ENCODE data around the gene PBX1.

Gene PBX1

DNA sequence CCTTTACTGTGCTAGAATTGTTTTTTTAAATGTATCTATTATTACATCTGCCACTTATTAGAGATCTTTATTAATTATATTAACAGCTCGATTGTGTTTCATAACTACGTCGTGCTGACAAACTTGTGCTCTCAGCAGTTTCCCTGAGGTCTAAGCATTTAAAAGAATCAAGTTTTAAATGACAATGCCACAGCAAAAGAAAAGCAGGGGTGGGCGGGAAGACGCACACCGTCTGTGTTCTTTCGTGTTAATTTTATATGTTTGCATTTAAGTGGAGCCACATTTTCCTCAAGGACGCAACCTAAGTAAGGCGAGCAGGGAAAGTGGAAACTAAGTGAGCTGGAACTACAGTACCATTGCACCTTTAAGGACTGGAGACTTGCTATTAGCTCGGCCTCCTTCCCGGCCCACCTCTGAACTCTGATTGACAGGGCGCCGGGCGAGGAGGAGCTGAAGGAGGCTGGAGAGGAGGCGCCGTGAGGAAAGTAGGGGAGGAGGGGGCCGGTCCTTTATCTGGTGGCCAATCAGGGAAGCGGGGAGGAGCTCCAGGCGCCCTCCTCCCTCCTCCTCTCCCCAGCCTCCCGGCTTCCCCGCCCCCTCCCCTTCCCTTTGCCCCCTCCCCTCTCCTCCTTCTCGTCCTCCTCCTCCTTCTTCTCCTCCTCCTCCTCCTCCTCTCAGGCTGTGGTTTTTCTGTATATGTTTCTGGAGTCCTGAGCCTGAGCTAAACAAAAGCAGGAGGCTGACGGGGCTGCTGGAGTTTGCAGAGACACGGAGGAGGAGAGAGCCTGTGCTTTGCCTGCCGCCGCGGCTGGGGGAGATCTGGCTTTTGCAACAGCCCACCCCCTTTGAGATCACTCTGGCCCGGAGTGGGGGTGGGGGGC lies at the start of gene PBX1:
PBX1 (plus strand) TSS at position 724 of the 881 bp plus-strand sequence.
- TF ChIP-seq, protein P1, sequence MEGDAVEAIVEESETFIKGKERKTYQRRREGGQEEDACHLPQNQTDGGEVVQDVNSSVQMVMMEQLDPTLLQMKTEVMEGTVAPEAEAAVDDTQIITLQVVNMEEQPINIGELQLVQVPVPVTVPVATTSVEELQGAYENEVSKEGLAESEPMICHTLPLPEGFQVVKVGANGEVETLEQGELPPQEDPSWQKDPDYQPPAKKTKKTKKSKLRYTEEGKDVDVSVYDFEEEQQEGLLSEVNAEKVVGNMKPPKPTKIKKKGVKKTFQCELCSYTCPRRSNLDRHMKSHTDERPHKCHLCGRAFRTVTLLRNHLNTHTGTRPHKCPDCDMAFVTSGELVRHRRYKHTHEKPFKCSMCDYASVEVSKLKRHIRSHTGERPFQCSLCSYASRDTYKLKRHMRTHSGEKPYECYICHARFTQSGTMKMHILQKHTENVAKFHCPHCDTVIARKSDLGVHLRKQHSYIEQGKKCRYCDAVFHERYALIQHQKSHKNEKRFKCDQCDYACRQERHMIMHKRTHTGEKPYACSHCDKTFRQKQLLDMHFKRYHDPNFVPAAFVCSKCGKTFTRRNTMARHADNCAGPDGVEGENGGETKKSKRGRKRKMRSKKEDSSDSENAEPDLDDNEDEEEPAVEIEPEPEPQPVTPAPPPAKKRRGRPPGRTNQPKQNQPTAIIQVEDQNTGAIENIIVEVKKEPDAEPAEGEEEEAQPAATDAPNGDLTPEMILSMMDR (IDR thresholded peaks at IDR 0.05; ENCODE audit: insufficient read depth, missing control alignments), result no peak
- DNase-seq (ENCODE audit: insufficient read length, low spot score) (peak; percentile 67), FAIRE-seq (peak; percentile 86)

DNA sequence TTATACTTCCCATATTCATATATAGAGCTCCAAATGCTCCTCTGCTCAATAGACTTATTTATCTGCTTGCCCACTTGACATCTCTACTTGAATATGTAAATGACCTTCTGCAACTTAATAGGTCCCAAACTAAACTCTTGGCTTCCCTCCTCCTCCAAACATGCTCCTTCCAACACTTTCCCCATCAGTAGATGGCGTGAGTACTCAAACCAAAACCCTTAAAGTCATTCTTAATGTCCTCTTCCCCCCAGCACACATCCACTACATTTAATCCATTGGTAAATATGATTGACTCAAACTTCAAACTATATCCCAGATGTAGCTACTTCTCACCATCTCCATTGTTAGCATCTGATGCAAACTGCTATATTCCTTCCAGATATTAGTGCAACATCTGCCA lies 48.5 kb upstream of the PBX1 start:
- TF ChIP-seq, protein P1 (IDR thresholded peaks at IDR 0.05; ENCODE audit: insufficient read depth, missing control alignments), result no peak
- FAIRE-seq (no peak), DNase-seq (ENCODE audit: insufficient read length, low spot score) (no peak)

DNA sequence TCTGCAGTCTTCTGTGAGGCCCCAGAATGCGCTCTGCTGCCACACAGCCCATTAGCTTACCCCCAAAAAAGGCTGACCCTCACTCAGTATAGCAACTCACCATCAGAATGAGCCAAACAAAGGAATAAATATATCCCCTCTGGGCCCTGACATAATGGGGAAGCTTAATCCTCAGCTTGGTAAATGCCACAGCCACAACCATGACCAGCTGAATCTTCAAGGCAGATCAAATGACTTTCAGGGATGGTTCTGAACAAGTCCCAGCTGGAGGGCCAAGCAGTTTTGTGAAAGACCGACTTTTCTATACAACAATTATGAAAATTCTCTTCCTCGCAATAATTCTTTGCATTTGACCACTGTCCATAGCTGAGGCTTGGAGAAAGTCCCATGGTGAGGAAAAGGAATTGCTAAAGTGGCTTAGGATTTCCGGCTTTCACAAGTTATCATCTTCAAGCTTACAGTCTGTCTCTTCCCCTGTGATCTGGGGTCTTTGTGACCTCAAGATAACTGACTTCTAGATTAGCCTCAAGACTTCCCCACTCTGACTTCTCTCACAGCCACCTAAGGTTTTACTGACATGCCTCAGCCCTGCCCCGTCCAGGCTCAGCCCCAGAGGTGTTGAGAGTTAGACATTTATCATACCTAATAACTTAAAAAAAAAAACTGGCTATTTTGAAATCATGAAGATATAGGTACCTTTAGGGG lies 47.8 kb upstream of the PBX1 start:
- no peak for FAIRE-seq
- TF ChIP-seq, protein P1 (IDR thresholded peaks at IDR 0.05; ENCODE audit: insufficient read depth, missing control alignments), result no peak
- DNase-seq (ENCODE audit: insufficient read length, low spot score), result no peak

DNA sequence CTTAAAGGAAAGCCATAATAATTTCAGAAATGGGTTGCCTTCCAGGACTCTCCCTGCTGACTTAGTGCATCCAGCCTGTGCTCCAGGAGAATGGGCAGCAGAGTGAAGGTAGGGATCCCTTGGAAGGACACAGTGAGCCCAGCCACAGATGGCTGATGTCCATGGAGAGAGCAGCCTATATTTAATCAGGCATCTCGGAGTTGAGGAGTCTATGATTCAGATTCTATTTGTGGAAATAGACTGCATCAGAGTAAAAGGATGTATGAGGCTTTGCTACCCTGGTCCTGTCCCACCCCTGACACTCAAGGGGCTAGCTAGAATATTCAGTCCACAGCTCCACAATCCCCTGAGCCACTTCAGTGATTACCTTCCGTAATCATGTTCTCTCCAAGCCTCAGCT lies 43.8 kb upstream of the PBX1 start:
- peak; percentile 55 for FAIRE-seq
- TF ChIP-seq, protein P1 (IDR thresholded peaks at IDR 0.05; ENCODE audit: insufficient read depth, missing control alignments), result no peak
- no peak for DNase-seq (ENCODE audit: insufficient read length, low spot score)

DNA sequence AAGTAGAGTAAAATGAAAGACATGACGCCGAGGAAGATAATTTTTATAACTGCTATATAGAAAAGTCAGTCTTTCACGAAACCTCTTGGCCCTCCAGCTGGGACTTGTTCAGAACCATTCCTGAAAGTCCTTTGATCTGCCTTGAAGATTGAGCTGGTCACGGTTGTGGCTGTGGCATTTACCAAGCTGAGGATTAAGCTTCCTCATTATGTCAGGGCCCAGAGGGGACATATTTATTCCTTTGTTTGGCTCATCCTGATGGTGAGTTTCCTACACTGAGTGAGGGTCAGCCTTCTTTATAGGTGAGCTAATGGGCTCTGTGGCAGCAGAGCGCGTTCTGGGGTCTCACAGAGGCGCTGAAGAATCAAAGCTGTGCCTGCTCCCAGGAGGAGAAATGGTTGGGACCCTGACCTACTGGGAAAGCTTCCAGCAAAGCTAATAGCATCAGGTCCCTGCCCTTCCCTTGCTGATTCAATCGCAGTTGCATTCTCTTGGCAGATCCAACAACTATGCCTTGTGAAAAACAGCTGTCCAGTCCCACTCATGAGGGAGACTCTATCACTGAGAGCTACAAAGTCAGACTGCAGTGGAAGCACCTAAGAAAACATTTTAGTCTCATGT lies 43.2 kb upstream of the PBX1 start:
- FAIRE-seq, result peak; percentile 56
- TF ChIP-seq, protein P1 (IDR thresholded peaks at IDR 0.05; ENCODE audit: insufficient read depth, missing control alignments), result no peak
- no peak for DNase-seq (ENCODE audit: insufficient read length, low spot score)

DNA sequence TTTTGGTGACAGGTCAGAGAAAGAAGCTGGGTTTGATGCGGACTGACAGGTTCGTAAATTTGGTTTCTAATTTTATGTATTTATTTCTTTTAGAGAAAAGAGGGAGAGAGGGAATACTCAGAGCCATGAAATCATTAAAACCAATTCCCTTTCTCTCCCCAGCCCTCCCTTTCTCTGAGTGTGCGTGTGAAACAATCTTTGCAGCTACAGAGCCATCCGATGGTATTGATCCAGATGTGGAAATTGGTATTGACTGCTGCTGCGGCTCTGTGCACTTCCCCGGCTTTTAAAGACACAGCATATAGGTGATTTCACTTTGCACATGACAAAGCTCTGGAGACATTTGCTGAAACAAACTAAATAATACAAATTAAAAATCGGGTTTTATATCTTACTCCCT lies 42.4 kb upstream of the PBX1 start:
- no peak for DNase-seq (ENCODE audit: insufficient read length, low spot score)
- FAIRE-seq, result no peak
- TF ChIP-seq, protein P1 (IDR thresholded peaks at IDR 0.05; ENCODE audit: insufficient read depth, missing control alignments), result no peak
